NOMO-1 treated with DMSO at 0.1 percent for 48 hours (cell line): ENCODE results near the gene CBY3.
"Not testable (repeated sequence)": the region's sequence is repeated elsewhere in the genome, so short reads cannot be mapped to it uniquely, and the experiment has no call there.

Experiments
- DNase-seq: peaks from one replicate; lab custom pipeline; 2025; ENCODE audit not compliant: unreplicated experiment; lab: John Stamatoyannopoulos, UW

Gene CBY3

DNA sequence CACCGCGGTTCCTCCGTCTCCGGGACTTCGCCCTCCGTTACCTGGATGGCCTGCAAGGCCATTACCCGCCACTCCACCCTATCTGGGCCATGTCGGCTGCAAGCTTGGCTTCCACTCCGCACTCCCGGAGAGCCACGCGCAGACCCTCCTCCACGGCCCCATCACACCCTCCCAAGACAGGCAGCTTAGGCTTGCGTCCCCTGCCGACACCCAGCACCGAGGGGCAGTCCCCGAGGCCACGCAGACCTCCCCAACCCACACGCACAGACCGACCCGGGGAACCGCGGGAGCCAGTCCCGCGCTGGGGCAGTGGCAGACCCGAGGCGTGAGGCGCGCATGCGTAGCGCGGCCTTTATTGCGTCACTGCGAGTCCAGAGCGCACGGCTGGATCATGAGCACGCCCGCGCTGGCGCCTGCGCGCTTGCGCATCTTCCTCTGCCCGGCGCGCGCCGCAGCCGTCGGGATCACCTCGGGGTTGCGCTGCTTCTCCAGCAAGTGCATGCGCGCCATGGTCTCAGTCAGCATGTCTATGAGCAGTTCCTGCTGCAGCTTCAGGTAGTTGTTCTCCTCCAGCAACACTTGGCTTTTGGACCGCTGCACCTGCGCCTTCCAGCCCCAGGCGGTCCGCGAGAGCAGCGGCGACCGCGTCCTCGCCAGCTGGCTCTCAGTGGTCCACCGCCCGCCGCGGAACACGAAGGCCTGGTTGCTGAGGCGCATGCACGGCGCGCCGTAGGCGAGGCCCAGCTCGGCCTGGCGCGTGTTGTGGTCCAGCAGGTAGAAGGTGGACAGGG, 2.4 kb downstream of the CBY3 start:
- DNase-seq = peak; percentile 94

DNA sequence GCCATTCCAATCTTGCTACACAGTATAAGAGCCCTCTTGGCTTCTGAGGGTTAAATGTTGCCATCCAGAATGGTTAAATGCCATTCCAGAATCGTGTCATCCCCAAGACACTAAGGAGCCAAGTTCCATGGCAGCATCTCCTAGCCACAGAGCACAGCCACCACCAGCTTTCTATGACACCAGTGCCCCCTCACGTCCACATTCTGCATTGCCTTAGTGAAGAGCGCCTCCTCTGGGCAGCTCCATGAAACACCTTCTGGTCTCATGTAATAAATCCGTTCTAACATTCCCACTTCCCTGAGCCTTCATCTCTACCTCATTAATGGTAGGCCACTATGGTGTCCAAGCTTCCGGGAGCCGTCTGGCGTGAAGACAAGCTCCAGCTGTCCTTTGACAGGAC, 12.4 kb downstream of the CBY3 start:
- peak; percentile 70 for DNase-seq

GRCh38 chr5:179661647-179662046, 19.2 kb downstream of the CBY3 start:
- not testable (repeated sequence) for DNase-seq

DNA sequence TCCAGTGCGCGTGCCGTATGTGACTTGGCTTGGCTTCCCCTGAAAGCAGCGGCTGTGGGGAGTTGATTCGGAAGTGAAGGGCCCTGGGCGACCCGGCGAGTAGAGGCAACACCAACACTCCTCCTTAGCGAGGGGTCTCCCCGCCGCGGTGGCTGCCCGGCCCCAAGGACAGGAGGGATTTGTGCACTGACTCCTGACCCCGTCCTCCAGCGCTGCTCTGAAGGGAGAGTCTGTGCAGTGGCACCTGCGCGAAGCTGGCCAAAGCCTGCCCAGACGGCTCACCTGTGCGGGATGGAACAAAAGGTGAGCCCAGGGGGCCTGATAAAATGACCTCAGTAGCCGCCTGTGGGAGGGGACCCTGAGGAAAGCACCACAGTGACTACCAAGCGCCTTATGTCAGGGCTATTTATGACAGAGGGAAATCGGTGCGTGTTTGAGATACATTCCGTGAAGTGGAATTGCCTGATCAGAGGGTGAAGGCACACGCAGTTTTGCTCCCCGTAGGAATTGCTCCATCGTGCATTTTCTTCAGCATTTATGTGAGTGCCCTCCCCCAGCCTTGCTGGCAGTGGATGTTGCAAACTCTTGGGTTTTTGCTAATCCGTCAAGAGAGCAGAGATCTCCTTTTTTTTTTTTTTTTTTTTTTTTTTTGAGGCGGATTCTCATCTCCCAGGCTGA, 22.5 kb downstream of the CBY3 start:
- DNase-seq = peak; percentile 47

DNA sequence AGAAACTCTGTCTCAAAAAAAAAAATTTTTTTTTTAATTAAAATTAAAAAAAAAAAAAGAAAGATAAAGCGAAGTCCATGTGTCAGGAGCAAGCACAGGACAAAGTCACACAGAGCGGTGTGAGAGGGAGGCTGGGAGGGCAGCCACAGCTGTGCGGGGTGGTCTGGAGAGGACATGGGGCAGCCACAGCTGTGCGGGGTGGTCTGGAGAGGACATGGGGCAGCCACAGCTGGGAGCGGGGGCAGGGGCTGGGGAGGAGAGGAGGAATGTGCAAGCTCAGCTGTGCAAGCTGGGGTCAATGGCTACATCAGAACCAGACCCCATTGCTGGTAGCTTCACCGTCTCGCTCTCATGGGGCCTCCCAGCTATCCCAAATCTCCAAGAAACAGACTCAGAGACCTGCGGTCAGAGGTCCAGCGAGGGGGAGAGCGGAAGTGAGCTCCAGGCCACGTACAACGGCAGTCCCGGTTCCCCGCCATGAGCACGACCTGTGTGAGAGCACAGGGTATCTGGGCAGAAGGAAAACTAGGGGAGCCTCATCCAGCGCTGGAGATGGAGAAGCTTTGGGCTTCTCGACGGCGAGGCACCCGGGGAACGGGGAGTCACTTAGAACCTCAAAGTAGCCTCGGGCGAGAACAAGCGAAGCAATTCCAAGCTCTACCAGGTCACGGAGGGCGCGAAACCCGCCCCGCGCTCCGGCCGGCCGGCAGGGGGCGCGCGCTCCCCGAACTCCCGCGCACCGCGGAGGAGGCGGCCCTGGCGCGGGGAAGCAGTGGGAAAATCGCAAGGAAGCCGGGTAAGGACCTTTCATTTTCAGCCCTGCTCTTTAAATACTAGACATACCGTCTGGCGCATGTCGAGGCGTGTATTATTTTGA, 23.3 kb downstream of the CBY3 start:
- DNase-seq = not testable (repeated sequence)

- peak; percentile 33 for DNase-seq
These were observed 27.7 kb downstream of the CBY3 start for GRCh38 chr5:179653135-179653534.

DNA sequence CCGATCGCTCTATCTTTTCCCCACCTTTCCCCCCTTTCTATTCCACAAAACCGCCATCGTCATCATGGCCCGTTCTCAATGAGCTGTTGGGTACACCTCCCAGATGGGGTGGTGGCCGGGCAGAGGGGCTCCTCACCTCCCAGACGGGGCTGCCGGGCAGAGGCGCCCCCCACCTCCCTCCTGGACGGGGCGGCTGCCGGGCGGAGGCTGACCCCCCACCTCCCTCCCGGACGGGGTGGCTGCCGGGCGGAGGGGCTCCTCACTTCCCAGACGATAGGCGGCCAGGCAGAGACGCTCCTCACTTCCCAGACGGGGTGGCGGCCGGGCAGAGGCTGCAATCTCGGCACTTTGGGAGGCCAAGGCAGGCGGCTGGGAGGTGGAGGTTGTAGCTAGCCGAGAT, 30.6 kb downstream of the CBY3 start:
- not testable (repeated sequence) for DNase-seq

- DNase-seq = not testable (repeated sequence)
These were observed 31.6 kb downstream of the CBY3 start for GRCh38 chr5:179649166-179649703.

DNA sequence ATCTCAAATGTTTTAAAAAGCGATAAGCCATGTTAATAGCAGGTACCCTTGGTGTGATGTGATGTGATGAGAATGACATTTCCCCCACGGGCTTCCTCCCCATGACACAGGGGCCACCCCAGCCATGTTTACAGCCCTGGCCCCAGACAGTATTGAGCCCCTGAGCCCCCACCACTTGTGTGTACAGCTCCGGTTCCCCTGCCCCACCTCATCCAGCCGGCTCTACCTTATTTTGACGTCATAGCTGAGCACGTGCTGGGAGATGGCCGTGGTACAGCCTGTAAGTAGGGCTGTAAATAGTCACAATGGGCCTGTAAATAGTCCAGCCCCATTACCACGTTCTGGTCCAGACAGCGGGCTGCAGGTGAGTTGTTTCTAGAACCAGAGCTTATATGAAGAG, 32.4 kb downstream of the CBY3 start:
- DNase-seq = no peak

DNA sequence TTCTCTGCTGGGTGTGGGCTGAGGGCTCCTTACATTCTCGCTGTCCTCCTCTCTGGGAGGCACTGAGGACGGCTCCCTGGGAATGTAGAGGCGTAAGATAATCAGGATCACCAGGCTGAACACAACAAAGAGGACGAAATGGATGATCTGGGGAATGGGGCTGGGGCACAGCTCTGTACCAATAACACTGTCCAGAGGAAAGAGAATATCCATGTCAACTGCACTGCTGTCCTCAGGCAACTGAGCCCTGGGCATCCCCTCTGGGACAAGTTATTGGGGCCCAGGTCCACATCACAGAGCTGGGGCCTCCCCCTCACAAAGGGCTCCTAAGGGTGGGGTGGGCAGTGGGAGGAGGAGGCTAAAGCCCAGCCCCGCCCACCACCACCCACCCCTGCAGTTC, 36.1 kb downstream of the CBY3 start:
- DNase-seq = not testable (repeated sequence)

GRCh38 chr5:179643141-179643920, 37.5 kb downstream of the CBY3 start:
- not testable (repeated sequence) for DNase-seq

GRCh38 chr5:179642626-179643025, 38.2 kb downstream of the CBY3 start:
- DNase-seq = not testable (repeated sequence)

DNA sequence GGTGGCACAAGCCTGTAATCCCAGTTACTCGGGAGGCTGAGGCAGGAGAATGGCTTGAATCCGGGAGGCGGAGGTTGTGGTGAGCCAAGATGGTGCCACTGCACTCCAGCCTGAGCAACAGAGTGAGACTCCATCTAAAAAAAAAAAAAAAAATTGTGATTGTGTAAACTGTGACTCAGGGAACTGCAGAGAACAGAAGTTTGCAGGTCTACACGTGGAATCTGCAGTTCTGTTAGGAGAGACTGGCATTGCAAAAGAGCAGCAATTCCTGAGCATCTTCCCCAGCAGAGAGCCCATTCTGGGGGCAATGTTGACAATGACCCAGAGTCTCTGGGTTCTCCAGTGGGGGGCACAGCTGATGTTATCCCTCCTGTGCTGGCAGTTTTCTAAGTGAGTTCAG, 39.1 kb downstream of the CBY3 start:
- not testable (repeated sequence) for DNase-seq

GRCh38 chr5:179639296-179639695, 41.5 kb downstream of the CBY3 start:
- not testable (repeated sequence) for DNase-seq

DNA sequence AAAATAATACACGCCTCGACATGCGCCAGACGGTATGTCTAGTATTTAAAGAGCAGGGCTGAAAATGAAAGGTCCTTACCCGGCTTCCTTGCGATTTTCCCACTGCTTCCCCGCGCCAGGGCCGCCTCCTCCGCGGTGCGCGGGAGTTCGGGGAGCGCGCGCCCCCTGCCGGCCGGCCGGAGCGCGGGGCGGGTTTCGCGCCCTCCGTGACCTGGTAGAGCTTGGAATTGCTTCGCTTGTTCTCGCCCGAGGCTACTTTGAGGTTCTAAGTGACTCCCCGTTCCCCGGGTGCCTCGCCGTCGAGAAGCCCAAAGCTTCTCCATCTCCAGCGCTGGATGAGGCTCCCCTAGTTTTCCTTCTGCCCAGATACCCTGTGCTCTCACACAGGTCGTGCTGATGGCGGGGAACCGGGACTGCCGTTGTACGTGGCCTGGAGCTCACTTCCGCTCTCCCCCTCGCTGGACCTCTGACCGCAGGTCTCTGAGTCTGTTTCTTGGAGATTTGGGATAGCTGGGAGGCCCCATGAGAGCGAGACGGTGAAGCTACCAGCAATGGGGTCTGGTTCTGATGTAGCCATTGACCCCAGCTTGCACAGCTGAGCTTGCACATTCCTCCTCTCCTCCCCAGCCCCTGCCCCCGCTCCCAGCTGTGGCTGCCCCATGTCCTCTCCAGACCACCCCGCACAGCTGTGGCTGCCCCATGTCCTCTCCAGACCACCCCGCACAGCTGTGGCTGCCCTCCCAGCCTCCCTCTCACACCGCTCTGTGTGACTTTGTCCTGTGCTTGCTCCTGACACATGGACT, 46.3 kb downstream of the CBY3 start:
- DNase-seq = not testable (repeated sequence)

GRCh38 chr5:179633501-179634369, 47.1 kb downstream of the CBY3 start:
- DNase-seq = not testable (repeated sequence)
